ENCODE data around the gene NPS. TPM values are rescaled to one million over a fixed set of nuclear protein-coding genes. Genes with fewer than 3 reads are reported as not detected.

NPS gene
- polyA plus RNA-seq, 2 of the 4 experiments (the other 2 are of a cell fraction): not detected

DNA sequence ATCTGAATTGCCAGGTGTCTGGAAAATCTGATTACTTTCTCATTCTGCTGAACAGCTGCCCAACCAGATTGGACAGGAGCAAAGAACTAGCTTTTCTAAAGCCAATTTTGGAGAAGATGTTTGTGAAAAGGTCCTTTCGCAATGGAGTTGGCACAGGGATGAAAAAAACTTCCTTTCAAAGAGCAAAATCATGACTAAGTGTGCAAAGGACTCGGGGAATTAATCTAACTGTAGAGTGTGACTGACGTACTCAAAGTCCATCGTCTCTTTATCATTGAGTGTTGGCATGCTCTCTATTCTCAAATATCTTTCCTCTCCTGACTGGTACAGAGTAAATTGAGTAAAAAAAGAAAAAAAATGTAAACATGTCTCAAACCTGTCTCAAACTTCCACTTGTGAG, 3.3 kb downstream of the NPS start:
- FAIRE-seq (no peak), DNase-seq (ENCODE audit: low read depth in 1 of 2, low spot score in 1 of 2) (no peak), ATAC-seq (no peak)
- ChIA-PET CTCF (no interaction called here), POLR2A (no interaction called here)
- no peak overlapping the region for H3K4me2 ChIP-seq
- H3K9me3 ChIP-seq: no peaks in the 10 kb centered on the region
- H3K4me3 ChIP-seq: no peak overlapping the region
- 14% methylated on average over 4 of the region's 4 CpGs for WGBS (ENCODE audit: missing lambda C conversion rate)
- no peak for TF ChIP-seq EHF (CRISPR knock-in tag; IDR thresholded peaks at IDR 0.05)
- TF ChIP-seq MYC (IDR thresholded peaks at IDR 0.05; ENCODE audit: borderline replicate concordance, low read length): no peak
- TF ChIP-seq HOXA7 (CRISPR knock-in tag; IDR thresholded peaks at IDR 0.05): no peak
- TF ChIP-seq BHLHE40 (IDR thresholded peaks at IDR 0.05; ENCODE audit: low read depth, low read length): no peak
- no peak for TF ChIP-seq RNF2 (IDR thresholded peaks at IDR 0.05; ENCODE audit: borderline replicate concordance, low read depth)
- TF ChIP-seq, protein P1, sequence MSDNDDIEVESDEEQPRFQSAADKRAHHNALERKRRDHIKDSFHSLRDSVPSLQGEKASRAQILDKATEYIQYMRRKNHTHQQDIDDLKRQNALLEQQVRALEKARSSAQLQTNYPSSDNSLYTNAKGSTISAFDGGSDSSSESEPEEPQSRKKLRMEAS (IDR thresholded peaks at IDR 0.05): no peak
- no peak for TF ChIP-seq SMC3 (IDR thresholded peaks at IDR 0.05)
- TF ChIP-seq RARB (CRISPR knock-in tag; IDR thresholded peaks at IDR 0.05): no peak
- TF ChIP-seq, protein P2, sequence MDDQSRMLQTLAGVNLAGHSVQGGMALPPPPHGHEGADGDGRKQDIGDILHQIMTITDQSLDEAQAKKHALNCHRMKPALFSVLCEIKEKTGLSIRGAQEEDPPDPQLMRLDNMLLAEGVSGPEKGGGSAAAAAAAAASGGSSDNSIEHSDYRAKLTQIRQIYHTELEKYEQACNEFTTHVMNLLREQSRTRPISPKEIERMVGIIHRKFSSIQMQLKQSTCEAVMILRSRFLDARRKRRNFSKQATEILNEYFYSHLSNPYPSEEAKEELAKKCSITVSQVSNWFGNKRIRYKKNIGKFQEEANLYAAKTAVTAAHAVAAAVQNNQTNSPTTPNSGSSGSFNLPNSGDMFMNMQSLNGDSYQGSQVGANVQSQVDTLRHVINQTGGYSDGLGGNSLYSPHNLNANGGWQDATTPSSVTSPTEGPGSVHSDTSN (IDR thresholded peaks at IDR 0.05): no peak
- TF ChIP-seq, protein P3, sequence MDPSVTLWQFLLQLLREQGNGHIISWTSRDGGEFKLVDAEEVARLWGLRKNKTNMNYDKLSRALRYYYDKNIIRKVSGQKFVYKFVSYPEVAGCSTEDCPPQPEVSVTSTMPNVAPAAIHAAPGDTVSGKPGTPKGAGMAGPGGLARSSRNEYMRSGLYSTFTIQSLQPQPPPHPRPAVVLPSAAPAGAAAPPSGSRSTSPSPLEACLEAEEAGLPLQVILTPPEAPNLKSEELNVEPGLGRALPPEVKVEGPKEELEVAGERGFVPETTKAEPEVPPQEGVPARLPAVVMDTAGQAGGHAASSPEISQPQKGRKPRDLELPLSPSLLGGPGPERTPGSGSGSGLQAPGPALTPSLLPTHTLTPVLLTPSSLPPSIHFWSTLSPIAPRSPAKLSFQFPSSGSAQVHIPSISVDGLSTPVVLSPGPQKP (IDR thresholded peaks at IDR 0.05; ENCODE audit: low read depth, low read length): no peak
- no peak for TF ChIP-seq GATA3 (IDR thresholded peaks at IDR 0.05; ENCODE audit: borderline replicate concordance)
- TF ChIP-seq ZNF302 (CRISPR knock-in tag; IDR thresholded peaks at IDR 0.05): no peak
- TF ChIP-seq CEBPB (IDR thresholded peaks at IDR 0.05): no peak
- no peak for TF ChIP-seq EP300 (IDR thresholded peaks at IDR 0.05)
- TF ChIP-seq HDAC2 (IDR thresholded peaks at IDR 0.05): no peak
- TF ChIP-seq RFX5 (IDR thresholded peaks at IDR 0.05): no peak
- TF ChIP-seq POLR2A (IDR thresholded peaks at IDR 0.05; ENCODE audit: low read length): no peak
- no peak for TF ChIP-seq ZSCAN20 (CRISPR knock-in tag; IDR thresholded peaks at IDR 0.05)
- no peak for TF ChIP-seq SREBF2 (IDR thresholded peaks at IDR 0.05)
- no peaks in the 10 kb centered on the region for H3K4me1 ChIP-seq
- H3K27ac ChIP-seq: no peak overlapping the region

DNA sequence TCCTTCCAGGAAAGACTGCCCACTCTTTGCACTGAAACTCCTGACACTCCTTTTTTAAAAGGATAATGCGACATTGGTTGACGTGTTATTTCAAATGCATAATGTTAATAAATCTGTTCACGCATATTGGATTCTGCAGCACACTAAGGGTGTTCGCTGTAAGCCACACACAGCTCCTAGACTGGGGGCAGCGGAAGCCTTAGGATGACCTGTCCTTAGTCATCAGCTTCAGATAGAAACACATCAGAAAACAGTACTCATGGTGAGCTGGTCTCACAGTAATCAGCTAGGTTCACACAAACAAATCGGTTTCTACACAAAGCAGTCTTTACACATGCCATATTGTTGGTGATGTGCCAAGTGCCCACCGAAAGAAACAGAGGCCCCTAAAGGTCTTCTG, 4.3 kb downstream of the NPS start:
- ATAC-seq (no peak), DNase-seq (ENCODE audit: low read depth in 1 of 2, low spot score in 1 of 2) (no peak), FAIRE-seq (no peak)
- Histone ChIP-seq H3K4me2 (no peak overlapping the region), H3K27ac (no peak overlapping the region), H3K9me3 (no peaks in the 10 kb centered on the region), H3K4me1 (no peaks in the 10 kb centered on the region), H3K4me3 (no peak overlapping the region)
- ChIA-PET POLR2A (no interaction called here), CTCF (interaction anchor here (0.9 kb wide), 1 partner anchor 12 kb away, joined by 3 read pairs; no protein-coding TSS in a partner anchor)
- WGBS (ENCODE audit: missing lambda C conversion rate): 44% methylated on average over 7 of the region's 7 CpGs
- TF ChIP-seq, protein P4, sequence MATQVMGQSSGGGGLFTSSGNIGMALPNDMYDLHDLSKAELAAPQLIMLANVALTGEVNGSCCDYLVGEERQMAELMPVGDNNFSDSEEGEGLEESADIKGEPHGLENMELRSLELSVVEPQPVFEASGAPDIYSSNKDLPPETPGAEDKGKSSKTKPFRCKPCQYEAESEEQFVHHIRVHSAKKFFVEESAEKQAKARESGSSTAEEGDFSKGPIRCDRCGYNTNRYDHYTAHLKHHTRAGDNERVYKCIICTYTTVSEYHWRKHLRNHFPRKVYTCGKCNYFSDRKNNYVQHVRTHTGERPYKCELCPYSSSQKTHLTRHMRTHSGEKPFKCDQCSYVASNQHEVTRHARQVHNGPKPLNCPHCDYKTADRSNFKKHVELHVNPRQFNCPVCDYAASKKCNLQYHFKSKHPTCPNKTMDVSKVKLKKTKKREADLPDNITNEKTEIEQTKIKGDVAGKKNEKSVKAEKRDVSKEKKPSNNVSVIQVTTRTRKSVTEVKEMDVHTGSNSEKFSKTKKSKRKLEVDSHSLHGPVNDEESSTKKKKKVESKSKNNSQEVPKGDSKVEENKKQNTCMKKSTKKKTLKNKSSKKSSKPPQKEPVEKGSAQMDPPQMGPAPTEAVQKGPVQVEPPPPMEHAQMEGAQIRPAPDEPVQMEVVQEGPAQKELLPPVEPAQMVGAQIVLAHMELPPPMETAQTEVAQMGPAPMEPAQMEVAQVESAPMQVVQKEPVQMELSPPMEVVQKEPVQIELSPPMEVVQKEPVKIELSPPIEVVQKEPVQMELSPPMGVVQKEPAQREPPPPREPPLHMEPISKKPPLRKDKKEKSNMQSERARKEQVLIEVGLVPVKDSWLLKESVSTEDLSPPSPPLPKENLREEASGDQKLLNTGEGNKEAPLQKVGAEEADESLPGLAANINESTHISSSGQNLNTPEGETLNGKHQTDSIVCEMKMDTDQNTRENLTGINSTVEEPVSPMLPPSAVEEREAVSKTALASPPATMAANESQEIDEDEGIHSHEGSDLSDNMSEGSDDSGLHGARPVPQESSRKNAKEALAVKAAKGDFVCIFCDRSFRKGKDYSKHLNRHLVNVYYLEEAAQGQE (IDR thresholded peaks at IDR 0.05): no peak
- TF ChIP-seq KDM1A (IDR thresholded peaks at IDR 0.05; ENCODE audit: low read depth) (no peak), ZNF302 (CRISPR knock-in tag; IDR thresholded peaks at IDR 0.05) (no peak), GATA3 (IDR thresholded peaks at IDR 0.05; ENCODE audit: borderline replicate concordance) (no peak), JUN (IDR thresholded peaks at IDR 0.05) (no peak), RFX5 (IDR thresholded peaks at IDR 0.05) (no peak), FOSL2 (IDR thresholded peaks at IDR 0.05) (no peak), FOSL2 (CRISPR knock-in tag; IDR thresholded peaks at IDR 0.05) (no peak), ESRRA (IDR thresholded peaks at IDR 0.05; ENCODE audit: borderline replicate concordance, low read length) (no peak), FOXS1 (CRISPR knock-in tag; IDR thresholded peaks at IDR 0.05) (no peak), MAFK (IDR thresholded peaks at IDR 0.05; ENCODE audit: partially characterized antibody) (no peak), EHMT2 (IDR thresholded peaks at IDR 0.05; ENCODE audit: low read depth) (no peak), NFE2L2 (conservative IDR thresholded peaks at IDR 0.05; ENCODE audit: low read length) (no peak), CBX8 (IDR thresholded peaks at IDR 0.05) (no peak), ZC3H11A (IDR thresholded peaks at IDR 0.05) (no peak), HEYL (CRISPR knock-in tag; IDR thresholded peaks at IDR 0.05) (no peak)
- TF ChIP-seq, protein P5, sequence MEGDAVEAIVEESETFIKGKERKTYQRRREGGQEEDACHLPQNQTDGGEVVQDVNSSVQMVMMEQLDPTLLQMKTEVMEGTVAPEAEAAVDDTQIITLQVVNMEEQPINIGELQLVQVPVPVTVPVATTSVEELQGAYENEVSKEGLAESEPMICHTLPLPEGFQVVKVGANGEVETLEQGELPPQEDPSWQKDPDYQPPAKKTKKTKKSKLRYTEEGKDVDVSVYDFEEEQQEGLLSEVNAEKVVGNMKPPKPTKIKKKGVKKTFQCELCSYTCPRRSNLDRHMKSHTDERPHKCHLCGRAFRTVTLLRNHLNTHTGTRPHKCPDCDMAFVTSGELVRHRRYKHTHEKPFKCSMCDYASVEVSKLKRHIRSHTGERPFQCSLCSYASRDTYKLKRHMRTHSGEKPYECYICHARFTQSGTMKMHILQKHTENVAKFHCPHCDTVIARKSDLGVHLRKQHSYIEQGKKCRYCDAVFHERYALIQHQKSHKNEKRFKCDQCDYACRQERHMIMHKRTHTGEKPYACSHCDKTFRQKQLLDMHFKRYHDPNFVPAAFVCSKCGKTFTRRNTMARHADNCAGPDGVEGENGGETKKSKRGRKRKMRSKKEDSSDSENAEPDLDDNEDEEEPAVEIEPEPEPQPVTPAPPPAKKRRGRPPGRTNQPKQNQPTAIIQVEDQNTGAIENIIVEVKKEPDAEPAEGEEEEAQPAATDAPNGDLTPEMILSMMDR (IDR thresholded peaks at IDR 0.05): no peak
- TF ChIP-seq, protein P6, sequence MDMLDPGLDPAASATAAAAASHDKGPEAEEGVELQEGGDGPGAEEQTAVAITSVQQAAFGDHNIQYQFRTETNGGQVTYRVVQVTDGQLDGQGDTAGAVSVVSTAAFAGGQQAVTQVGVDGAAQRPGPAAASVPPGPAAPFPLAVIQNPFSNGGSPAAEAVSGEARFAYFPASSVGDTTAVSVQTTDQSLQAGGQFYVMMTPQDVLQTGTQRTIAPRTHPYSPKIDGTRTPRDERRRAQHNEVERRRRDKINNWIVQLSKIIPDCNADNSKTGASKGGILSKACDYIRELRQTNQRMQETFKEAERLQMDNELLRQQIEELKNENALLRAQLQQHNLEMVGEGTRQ (IDR thresholded peaks at IDR 0.05): no peak
- TF ChIP-seq, protein P1 (IDR thresholded peaks at IDR 0.05): no peak

All from A549 (cell line).